Measurements from ENCODE around the gene PRPH.
A peak's percentile ranks its signal among the peaks of the same experiment; 100 is the strongest.

The PRPH gene

DNA sequence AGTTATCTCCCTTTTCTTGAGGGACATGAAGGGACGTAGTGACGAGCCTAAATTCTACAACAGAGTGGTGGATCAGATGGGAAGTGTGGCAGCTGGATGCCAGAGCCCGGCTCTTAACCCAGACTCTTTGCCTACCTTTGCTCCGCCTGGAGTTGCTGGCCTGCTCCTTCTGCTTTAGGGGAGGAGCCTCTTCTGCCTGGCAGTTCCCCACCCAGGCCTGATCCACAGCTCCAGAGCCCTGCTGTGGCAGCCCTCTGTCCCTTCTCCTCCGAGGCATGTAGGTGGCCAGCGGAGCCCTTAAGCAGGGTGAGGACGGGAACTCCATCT is 2.3 kb upstream of the PRPH start:
- H3K4me1 ChIP-seq (ENCODE audit: insufficient read depth, insufficient read length), result peaks cover 38% of the 10 kb centered on the region
- H3K9me3 ChIP-seq (ENCODE audit: insufficient read depth, low read length), result peaks cover 16% of the 10 kb centered on the region; the same call in 1 of the 2 replicates
- no peaks in the 10 kb centered on the region for H3K36me3 ChIP-seq (ENCODE audit: insufficient read depth, insufficient read length, low read length)
- TF ChIP-seq ZNF274 (IDR thresholded peaks at IDR 0.05; ENCODE audit: low read depth, low read length), result no peak
- no peak for TF ChIP-seq YY1 (IDR thresholded peaks at IDR 0.05; ENCODE audit: insufficient read depth, insufficient read length)
- TF ChIP-seq SUZ12 (IDR thresholded peaks at IDR 0.05; ENCODE audit: extremely low read depth, insufficient read depth, insufficient read length), result no peak
- peaks cover 24% of the 10 kb centered on the region for H3K27me3 ChIP-seq (ENCODE audit: insufficient read depth, insufficient read length)
- no peak for DNase-seq (ENCODE audit: low read depth, low spot score)
- peak overlapping the region; percentile 46 for H3K9ac ChIP-seq (ENCODE audit: insufficient read length, low read depth)
- H3K4me3 ChIP-seq (ENCODE audit: insufficient read length, low read depth), result no peak overlapping the region

DNA sequence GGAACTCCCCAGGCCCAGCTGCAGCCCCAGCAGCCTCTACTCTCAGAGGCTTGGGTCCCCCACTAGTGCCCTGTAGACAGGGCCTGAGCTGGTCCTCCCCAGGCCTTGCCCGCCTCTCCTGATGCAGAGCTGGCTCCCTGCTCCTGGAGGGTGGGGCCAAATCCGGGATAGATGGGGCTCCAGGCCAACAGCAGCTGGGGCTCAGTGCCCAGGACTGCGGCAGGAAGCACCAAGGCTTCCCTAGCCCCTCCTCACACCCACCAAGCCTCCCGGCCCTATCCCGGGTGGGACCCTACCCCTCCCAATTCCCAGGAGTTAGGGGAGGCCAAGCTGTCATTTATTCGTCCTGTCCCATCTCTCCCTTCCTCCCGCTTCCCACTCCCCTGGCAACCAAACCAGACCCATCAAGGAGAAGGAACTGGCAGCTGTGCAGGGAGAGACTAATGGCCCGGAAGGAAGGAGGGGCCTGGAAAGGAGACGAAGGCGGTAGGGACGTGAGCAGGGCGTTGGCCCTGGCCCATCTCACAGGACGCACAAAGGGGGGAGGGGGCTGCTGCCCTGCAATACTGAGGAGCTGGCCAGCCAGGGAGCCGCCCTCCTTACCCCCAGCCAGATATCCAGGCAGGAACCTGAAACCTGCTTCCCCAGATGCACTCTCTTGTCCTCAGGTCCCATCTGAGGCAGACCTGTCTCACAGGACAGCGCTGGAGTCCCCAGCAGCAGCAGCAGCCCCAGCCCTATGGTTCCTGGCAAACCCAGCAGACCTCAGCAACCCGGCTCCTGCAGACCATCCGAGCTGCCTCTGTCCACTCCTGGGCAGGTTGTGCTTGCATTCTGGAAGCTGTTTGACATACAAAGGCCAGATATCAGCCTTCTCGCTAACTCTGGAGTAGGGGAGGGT is 1.6 kb upstream of the PRPH start:
- DNase-seq (ENCODE audit: low read depth, low spot score), result no peak
- no peak for TF ChIP-seq YY1 (IDR thresholded peaks at IDR 0.05; ENCODE audit: insufficient read depth, insufficient read length)
- TF ChIP-seq SUZ12 (IDR thresholded peaks at IDR 0.05; ENCODE audit: extremely low read depth, insufficient read depth, insufficient read length), result no peak
- no peak for TF ChIP-seq ZNF274 (IDR thresholded peaks at IDR 0.05; ENCODE audit: low read depth, low read length)
- H3K9me3 ChIP-seq (ENCODE audit: insufficient read depth, low read length), result peaks cover 16% of the 10 kb centered on the region; the same call in 1 of the 2 replicates
- peak overlapping the region; percentile 46 for H3K9ac ChIP-seq (ENCODE audit: insufficient read length, low read depth)
- H3K27me3 ChIP-seq (ENCODE audit: insufficient read depth, insufficient read length), result peaks cover 30% of the 10 kb centered on the region
- H3K4me1 ChIP-seq (ENCODE audit: insufficient read depth, insufficient read length), result peaks cover 38% of the 10 kb centered on the region
- H3K36me3 ChIP-seq (ENCODE audit: insufficient read depth, insufficient read length, low read length), result no peaks in the 10 kb centered on the region
- no peak overlapping the region for H3K4me3 ChIP-seq (ENCODE audit: insufficient read length, low read depth)

DNA sequence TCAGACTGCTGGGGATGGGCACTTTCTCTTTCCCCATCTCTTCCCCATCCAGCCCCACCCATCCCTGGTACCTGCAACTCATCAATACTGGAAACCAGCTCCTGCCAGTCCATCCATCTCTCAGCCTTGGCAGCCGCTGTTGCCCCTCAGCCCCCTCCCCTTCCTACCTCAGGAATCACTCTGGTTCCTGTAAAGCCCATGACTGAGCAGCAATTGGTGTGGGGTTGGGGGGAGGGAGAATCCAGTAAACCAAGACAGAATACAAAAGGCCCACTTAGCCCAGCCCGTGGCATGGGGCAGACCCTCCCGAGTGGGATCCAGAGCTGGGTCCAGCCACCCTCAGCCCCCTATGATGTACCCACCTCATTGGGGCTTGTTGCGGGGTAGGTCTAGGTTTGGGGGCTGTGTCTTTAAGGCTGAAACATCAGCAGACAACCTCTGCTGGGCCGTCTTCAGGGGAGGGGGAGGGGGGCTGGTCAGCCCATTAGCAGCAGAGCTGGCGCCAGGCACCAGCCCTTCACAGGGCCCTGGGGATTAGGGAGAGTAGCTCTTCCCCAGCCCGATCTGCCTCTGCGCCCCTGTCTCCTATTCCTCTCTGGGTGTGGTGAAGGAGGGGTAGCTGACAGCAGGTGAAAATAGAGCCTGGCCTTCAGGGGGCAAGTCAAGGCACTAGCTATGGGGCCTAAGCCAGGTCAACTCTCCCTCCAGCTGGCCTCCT is 702 bp upstream of the PRPH start:
- Histone ChIP-seq H3K4me3 (ENCODE audit: insufficient read length, low read depth) (no peak overlapping the region), H3K27me3 (ENCODE audit: insufficient read depth, insufficient read length) (peaks cover 36% of the 10 kb centered on the region), H3K4me1 (ENCODE audit: insufficient read depth, insufficient read length) (peaks cover 35% of the 10 kb centered on the region), H3K9ac (ENCODE audit: insufficient read length, low read depth) (no peak overlapping the region), H3K36me3 (ENCODE audit: insufficient read depth, insufficient read length, low read length) (no peaks in the 10 kb centered on the region), H3K9me3 (ENCODE audit: insufficient read depth, low read length) (peaks cover 16% of the 10 kb centered on the region; the same call in 1 of the 2 replicates)
- DNase-seq (ENCODE audit: low read depth, low spot score), result no peak
- TF ChIP-seq YY1 (IDR thresholded peaks at IDR 0.05; ENCODE audit: insufficient read depth, insufficient read length) (no peak), ZNF274 (IDR thresholded peaks at IDR 0.05; ENCODE audit: low read depth, low read length) (no peak), SUZ12 (IDR thresholded peaks at IDR 0.05; ENCODE audit: extremely low read depth, insufficient read depth, insufficient read length) (no peak)

DNA sequence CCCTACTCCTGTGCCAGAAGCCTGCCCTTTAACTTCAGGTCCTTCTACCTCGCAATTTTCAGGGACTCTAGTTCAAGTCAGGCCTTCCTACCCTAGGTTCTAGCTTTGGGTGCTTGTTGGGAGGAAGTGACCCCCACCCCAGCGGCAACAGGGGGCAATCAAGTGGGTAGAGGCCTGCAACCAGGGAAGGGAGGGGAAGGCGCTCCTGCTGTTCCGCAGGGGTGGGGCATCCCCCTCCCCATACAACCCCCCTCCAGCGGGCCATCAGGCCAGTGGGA is 204 bp upstream of the PRPH start:
- DNase-seq (ENCODE audit: low read depth, low spot score), result no peak
- Histone ChIP-seq H3K27me3 (ENCODE audit: insufficient read depth, insufficient read length) (peaks cover 36% of the 10 kb centered on the region), H3K4me3 (ENCODE audit: insufficient read length, low read depth) (no peak overlapping the region), H3K36me3 (ENCODE audit: insufficient read depth, insufficient read length, low read length) (no peaks in the 10 kb centered on the region), H3K4me1 (ENCODE audit: insufficient read depth, insufficient read length) (peaks cover 35% of the 10 kb centered on the region), H3K9ac (ENCODE audit: insufficient read length, low read depth) (peak overlapping the region; percentile 9), H3K9me3 (ENCODE audit: insufficient read depth, low read length) (peaks cover 16% of the 10 kb centered on the region; the same call in 1 of the 2 replicates)
- no peak for TF ChIP-seq YY1 (IDR thresholded peaks at IDR 0.05; ENCODE audit: insufficient read depth, insufficient read length)
- no peak for TF ChIP-seq ZNF274 (IDR thresholded peaks at IDR 0.05; ENCODE audit: low read depth, low read length)
- no peak for TF ChIP-seq SUZ12 (IDR thresholded peaks at IDR 0.05; ENCODE audit: extremely low read depth, insufficient read depth, insufficient read length)

DNA sequence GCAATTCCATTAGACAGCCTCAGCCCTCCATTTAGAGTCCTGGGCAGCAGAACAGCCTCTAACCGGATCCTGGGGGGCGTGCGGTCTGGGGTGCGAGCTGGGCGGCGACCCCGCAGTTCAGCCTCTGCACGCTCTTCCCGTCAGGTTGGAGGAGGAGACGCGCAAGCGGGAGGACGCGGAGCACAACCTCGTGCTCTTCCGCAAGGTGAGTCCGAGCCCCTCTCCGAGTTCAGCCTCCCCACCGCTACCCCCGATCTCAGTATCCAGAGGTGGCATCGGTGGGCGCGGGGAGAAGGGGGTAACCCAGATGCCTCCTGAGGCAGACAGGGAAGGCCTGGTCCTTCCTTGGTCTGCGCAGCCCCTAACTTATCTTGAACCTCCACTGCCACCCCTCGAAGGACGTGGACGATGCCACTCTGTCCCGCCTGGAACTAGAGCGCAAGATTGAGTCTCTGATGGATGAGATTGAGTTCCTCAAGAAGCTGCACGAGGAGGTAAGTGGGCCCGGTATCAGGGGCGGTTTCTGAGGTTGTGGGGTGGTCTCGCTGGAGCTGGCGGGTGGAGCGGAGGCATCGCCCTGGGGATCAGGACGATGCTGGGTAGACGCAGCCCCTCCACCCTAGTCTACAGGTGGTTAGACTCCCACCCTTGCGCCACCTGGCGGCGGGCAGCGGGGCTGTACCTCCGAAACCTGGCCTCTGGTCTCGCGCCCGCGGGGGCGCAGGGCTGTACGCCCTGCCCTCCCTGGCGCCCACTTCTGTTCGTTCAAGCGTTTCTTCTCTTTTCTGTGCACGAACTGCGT is 1.3 kb downstream of the PRPH start:
- TF ChIP-seq SUZ12 (IDR thresholded peaks at IDR 0.05; ENCODE audit: extremely low read depth, insufficient read depth, insufficient read length), result no peak
- no peak for TF ChIP-seq ZNF274 (IDR thresholded peaks at IDR 0.05; ENCODE audit: low read depth, low read length)
- peaks cover 16% of the 10 kb centered on the region; the same call in 1 of the 2 replicates for H3K9me3 ChIP-seq (ENCODE audit: insufficient read depth, low read length)
- H3K9ac ChIP-seq (ENCODE audit: insufficient read length, low read depth), result peak overlapping the region; percentile 62
- DNase-seq (ENCODE audit: low read depth, low spot score), result no peak
- peaks cover 36% of the 10 kb centered on the region for H3K27me3 ChIP-seq (ENCODE audit: insufficient read depth, insufficient read length)
- H3K36me3 ChIP-seq (ENCODE audit: insufficient read depth, insufficient read length, low read length), result no peaks in the 10 kb centered on the region
- H3K4me1 ChIP-seq (ENCODE audit: insufficient read depth, insufficient read length), result peaks cover 35% of the 10 kb centered on the region
- H3K4me3 ChIP-seq (ENCODE audit: insufficient read length, low read depth), result peak overlapping the region; percentile 47

DNA sequence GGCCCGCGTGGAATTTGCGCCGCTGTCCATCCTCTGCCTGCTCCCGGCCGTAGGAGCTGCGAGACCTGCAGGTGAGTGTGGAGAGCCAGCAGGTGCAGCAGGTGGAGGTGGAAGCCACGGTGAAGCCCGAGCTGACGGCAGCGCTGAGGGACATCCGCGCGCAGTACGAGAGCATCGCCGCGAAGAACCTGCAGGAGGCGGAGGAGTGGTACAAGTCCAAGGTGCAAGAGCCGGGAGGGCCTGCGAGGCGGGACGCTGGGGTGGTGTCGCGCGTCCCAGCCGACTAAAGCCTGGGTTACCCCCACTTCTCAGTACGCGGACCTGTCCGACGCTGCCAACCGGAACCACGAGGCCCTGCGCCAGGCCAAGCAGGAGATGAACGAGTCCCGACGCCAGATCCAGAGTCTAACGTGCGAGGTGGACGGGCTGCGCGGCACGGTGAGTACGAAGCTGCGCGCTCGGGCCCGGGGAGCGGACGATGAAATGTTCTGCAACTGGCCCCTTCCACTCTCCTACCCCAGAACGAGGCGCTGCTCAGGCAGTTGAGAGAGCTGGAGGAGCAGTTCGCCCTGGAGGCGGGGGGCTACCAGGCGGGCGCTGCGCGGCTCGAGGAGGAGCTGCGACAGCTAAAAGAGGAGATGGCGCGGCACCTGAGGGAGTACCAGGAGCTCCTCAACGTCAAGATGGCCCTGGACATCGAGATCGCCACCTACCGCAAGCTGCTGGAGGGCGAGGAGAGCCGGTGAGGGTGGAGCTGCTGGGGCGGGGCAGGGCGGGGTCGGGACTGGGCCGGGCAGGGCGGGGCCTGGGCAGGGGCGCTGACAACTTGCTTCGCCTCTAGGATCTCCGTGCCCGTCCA is 2.1 kb downstream of the PRPH start:
- Histone ChIP-seq H3K27me3 (ENCODE audit: insufficient read depth, insufficient read length) (peaks cover 36% of the 10 kb centered on the region), H3K9ac (ENCODE audit: insufficient read length, low read depth) (peak overlapping the region; percentile 62), H3K4me3 (ENCODE audit: insufficient read length, low read depth) (peak overlapping the region; percentile 47), H3K36me3 (ENCODE audit: insufficient read depth, insufficient read length, low read length) (no peaks in the 10 kb centered on the region), H3K9me3 (ENCODE audit: insufficient read depth, low read length) (peaks cover 16% of the 10 kb centered on the region; the same call in 1 of the 2 replicates), H3K4me1 (ENCODE audit: insufficient read depth, insufficient read length) (peaks cover 35% of the 10 kb centered on the region)
- peak; percentile 63 for DNase-seq (ENCODE audit: low read depth, low spot score)
- no peak for TF ChIP-seq YY1 (IDR thresholded peaks at IDR 0.05; ENCODE audit: insufficient read depth, insufficient read length)
- TF ChIP-seq SUZ12 (IDR thresholded peaks at IDR 0.05; ENCODE audit: extremely low read depth, insufficient read depth, insufficient read length), result no peak
- no peak for TF ChIP-seq ZNF274 (IDR thresholded peaks at IDR 0.05; ENCODE audit: low read depth, low read length)

Measured in NT2/D1 (cell line).